Measurements from ENCODE around the gene NF1.
A peak's percentile ranks its signal among the peaks of the same experiment; 100 is the strongest.

The NF1 gene

DNA sequence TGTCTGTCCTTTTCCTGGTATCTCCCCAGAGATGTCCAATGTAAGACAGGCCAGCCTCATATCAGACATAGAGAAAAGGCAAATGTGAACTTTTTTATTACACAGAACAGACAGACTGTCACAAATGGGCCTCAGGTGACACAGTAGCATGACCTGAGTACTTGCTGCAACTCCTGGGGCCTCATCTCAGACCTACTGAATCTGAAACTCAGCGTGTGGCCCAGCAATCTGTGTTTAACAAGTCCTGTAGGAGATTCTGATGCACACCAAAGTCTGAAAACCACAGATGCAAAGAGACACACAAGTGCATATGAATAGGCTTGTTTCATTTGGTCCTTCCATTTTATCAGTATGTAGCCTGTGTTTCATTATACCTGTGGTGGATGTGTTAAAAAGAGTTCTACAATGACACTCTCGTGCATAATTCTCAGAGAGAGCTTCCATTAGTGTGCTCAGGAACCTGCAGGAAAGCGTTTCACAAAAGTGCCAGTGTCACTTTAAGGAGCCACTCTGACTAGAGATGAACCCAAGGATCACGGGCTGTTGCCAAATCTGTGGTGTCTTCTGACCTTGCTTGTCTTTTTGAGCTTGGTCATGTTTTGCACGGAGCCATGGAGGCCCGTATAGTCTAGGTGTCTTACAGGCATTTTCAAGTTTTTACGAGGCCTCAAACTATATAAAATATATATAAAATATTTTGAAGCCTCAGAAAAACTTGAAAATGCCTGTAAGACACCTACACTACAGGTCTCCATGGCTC is 33.8 kb upstream of the NF1 start:
- H3K27me3 ChIP-seq (ENCODE audit: control insufficient read depth, insufficient read depth, low read length): no peaks in the 10 kb centered on the region
- H3K27ac ChIP-seq (ENCODE audit: low read depth, low read length): no peak overlapping the region
- no peak overlapping the region for H3K9ac ChIP-seq (ENCODE audit: low read depth, low read length)
- no peaks in the 10 kb centered on the region for H3K9me3 ChIP-seq (ENCODE audit: control insufficient read depth, insufficient read depth, low read length)
- no peaks in the 10 kb centered on the region for H3K4me1 ChIP-seq (ENCODE audit: control insufficient read depth, insufficient read depth, low read length)
- H3K36me3 ChIP-seq (ENCODE audit: control insufficient read depth, insufficient read depth, low read length): no peaks in the 10 kb centered on the region
- H3K4me3 ChIP-seq (ENCODE audit: low read depth, low read length): no peak overlapping the region

DNA sequence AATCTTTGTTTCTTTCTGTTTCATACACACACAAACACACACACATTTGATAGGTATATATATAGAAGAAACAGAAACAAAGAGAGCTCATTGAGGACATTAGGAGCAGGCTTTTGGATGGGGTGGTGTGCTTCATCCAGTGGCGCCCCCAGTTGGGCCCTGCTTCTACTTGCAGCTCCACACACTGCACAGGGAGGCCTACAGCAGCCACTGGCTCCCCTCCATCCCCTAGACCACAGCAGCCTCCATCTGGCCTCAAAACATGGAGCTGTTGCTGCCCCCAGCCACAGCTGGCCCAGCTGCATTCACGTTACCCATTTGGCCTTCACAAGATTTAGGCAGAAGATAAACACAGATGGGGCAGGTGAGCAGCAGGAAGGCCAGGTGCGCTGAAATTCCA is 33.1 kb upstream of the NF1 start:
- H3K27ac ChIP-seq (ENCODE audit: low read depth, low read length): no peak overlapping the region
- H3K4me1 ChIP-seq (ENCODE audit: control insufficient read depth, insufficient read depth, low read length): no peaks in the 10 kb centered on the region
- H3K36me3 ChIP-seq (ENCODE audit: control insufficient read depth, insufficient read depth, low read length): no peaks in the 10 kb centered on the region
- no peaks in the 10 kb centered on the region for H3K9me3 ChIP-seq (ENCODE audit: control insufficient read depth, insufficient read depth, low read length)
- H3K27me3 ChIP-seq (ENCODE audit: control insufficient read depth, insufficient read depth, low read length): no peaks in the 10 kb centered on the region
- no peak overlapping the region for H3K9ac ChIP-seq (ENCODE audit: low read depth, low read length)
- H3K4me3 ChIP-seq (ENCODE audit: low read depth, low read length): no peak overlapping the region

DNA sequence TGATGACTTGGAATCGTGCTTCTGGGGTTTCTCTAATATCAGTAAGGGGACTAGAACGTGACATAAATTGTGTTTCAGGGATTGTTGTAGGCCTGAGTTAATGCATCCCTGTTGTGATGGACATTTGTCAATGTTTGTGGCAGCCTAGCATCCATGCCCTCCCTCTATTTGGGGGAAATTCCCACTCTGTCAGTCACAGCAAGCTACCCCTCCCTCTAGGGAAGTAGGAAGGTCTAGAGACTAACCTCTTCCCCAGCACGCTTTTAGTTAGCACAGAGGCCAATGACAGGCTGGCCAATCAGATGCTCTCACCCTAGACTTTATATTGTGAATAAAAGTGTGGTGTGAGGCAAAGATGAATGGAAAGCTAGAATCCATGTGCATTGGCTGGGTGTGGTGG is 32.4 kb upstream of the NF1 start:
- Histone ChIP-seq H3K36me3 (ENCODE audit: control insufficient read depth, insufficient read depth, low read length) (no peaks in the 10 kb centered on the region), H3K27ac (ENCODE audit: low read depth, low read length) (no peak overlapping the region), H3K4me1 (ENCODE audit: control insufficient read depth, insufficient read depth, low read length) (no peaks in the 10 kb centered on the region), H3K27me3 (ENCODE audit: control insufficient read depth, insufficient read depth, low read length) (no peaks in the 10 kb centered on the region), H3K9ac (ENCODE audit: low read depth, low read length) (no peak overlapping the region), H3K9me3 (ENCODE audit: control insufficient read depth, insufficient read depth, low read length) (no peaks in the 10 kb centered on the region), H3K4me3 (ENCODE audit: low read depth, low read length) (no peak overlapping the region)

DNA sequence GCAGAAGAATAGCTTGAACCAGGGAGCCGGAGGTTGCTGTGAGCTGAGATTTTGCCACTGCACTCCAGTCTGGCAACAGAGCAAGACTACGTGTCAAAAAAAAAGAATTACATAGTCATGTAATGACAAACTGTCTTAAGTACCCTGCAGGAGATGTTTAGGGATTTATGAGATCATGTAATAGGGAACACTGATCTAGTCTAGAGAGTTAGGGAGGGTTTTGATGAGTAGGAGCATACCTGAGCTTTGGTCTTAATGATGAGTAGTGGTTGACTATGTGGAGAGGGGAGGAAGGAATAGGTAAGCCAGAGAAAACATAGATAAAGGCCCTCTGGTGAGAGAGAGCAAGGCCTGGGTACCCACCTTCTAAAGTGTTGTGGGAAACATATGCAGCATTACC is 30.1 kb upstream of the NF1 start:
- Histone ChIP-seq H3K27ac (ENCODE audit: low read depth, low read length) (no peak overlapping the region), H3K4me3 (ENCODE audit: low read depth, low read length) (no peak overlapping the region), H3K36me3 (ENCODE audit: control insufficient read depth, insufficient read depth, low read length) (no peaks in the 10 kb centered on the region), H3K9me3 (ENCODE audit: control insufficient read depth, insufficient read depth, low read length) (no peaks in the 10 kb centered on the region), H3K9ac (ENCODE audit: low read depth, low read length) (no peak overlapping the region), H3K4me1 (ENCODE audit: control insufficient read depth, insufficient read depth, low read length) (no peaks in the 10 kb centered on the region), H3K27me3 (ENCODE audit: control insufficient read depth, insufficient read depth, low read length) (no peaks in the 10 kb centered on the region)

DNA sequence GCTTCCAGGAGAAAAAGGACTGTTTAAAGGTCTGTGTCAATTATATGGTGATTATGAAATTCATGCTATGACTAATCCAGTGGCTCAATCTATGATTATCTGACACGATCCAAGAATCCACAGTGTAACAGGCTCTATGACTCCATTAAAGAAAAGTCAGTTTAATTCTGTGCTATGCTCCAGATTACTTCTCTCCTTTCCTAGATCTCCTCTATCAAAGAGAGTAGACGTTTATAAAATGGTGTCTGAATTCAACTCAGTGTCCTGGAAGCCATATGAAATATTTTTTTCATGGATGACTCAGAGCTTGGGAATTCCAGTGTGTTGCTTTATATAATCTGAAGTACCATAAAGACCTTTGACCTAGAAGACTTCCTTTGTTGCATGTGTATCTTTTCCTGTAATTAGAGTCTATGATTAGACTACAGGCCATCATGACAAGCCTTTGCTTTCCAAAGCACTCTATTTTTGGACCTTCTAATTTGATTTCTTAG is 27.0 kb upstream of the NF1 start:
- H3K4me1 ChIP-seq (ENCODE audit: control insufficient read depth, insufficient read depth, low read length): peaks cover 7% of the 10 kb centered on the region
- no peaks in the 10 kb centered on the region for H3K9me3 ChIP-seq (ENCODE audit: control insufficient read depth, insufficient read depth, low read length)
- H3K27ac ChIP-seq (ENCODE audit: low read depth, low read length): no peak overlapping the region
- H3K4me3 ChIP-seq (ENCODE audit: low read depth, low read length): no peak overlapping the region
- H3K36me3 ChIP-seq (ENCODE audit: control insufficient read depth, insufficient read depth, low read length): no peaks in the 10 kb centered on the region
- H3K9ac ChIP-seq (ENCODE audit: low read depth, low read length): no peak overlapping the region
- no peaks in the 10 kb centered on the region for H3K27me3 ChIP-seq (ENCODE audit: control insufficient read depth, insufficient read depth, low read length)

DNA sequence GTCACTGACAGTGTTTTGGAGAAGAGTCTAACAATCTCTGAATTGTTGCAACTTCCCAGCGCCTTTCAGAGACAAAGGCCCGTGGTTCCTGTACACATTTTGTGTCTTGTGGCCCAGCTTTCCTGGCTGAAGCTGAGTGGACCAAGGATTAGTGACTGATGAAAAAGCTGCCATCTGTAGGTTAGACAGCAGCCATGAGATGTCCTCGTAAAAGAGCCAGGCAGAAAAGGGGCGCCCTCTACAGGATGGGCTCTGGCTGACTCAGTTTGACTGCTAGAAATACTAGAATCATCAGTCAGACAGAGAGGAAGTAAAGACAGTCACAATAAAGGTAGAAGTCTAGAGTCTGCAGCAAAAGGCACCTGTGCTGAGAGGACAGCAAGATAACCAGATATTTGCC is 26.5 kb upstream of the NF1 start:
- Histone ChIP-seq H3K27ac (ENCODE audit: low read depth, low read length) (no peak overlapping the region), H3K27me3 (ENCODE audit: control insufficient read depth, insufficient read depth, low read length) (no peaks in the 10 kb centered on the region), H3K36me3 (ENCODE audit: control insufficient read depth, insufficient read depth, low read length) (no peaks in the 10 kb centered on the region), H3K9me3 (ENCODE audit: control insufficient read depth, insufficient read depth, low read length) (no peaks in the 10 kb centered on the region), H3K4me1 (ENCODE audit: control insufficient read depth, insufficient read depth, low read length) (peaks cover 7% of the 10 kb centered on the region), H3K4me3 (ENCODE audit: low read depth, low read length) (no peak overlapping the region), H3K9ac (ENCODE audit: low read depth, low read length) (no peak overlapping the region)

DNA sequence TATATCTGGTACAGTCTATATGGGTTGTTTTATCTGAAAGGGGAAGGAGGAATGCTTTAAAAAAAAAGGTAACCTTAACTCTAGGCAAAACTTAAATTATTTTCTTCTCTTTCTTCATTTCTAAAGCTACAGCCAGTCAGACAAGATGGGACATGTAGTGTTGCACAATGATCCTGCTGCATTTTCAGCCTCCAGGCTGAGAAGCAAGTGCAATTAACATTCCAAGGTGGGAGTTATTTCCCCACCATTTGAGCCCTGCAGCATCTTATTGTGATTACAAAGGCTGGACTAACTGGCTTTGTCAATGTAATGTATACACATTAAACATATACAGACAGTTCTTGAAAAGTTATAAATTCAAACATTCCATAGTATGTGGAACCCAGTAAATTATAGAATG is 22.6 kb upstream of the NF1 start:
- Histone ChIP-seq H3K36me3 (ENCODE audit: control insufficient read depth, insufficient read depth, low read length) (no peaks in the 10 kb centered on the region), H3K4me3 (ENCODE audit: low read depth, low read length) (no peak overlapping the region), H3K27ac (ENCODE audit: low read depth, low read length) (no peak overlapping the region), H3K9ac (ENCODE audit: low read depth, low read length) (no peak overlapping the region), H3K9me3 (ENCODE audit: control insufficient read depth, insufficient read depth, low read length) (no peaks in the 10 kb centered on the region), H3K27me3 (ENCODE audit: control insufficient read depth, insufficient read depth, low read length) (no peaks in the 10 kb centered on the region), H3K4me1 (ENCODE audit: control insufficient read depth, insufficient read depth, low read length) (peaks cover 23% of the 10 kb centered on the region)

DNA sequence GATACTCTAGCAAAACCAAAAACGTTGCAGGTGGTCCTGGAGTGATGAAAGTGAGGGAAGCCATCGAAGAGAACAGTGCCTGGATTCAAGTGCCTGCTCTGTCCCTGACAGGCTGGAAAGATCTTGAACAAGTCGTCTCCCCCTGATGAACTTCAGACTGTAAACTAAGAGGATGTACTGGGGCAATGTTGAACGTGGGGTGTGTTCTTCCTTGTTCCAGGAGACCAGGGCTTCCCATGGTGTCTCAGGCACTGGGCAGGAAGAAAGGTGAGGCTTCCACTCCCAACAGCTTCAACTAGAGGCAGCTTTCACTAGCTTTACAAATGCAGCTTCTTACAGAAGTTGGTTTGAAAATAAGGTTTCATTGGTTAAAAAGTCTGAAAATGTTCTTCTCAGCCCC is 21.4 kb upstream of the NF1 start:
- H3K4me1 ChIP-seq (ENCODE audit: control insufficient read depth, insufficient read depth, low read length): peaks cover 23% of the 10 kb centered on the region
- no peak overlapping the region for H3K4me3 ChIP-seq (ENCODE audit: low read depth, low read length)
- no peaks in the 10 kb centered on the region for H3K36me3 ChIP-seq (ENCODE audit: control insufficient read depth, insufficient read depth, low read length)
- no peak overlapping the region for H3K9ac ChIP-seq (ENCODE audit: low read depth, low read length)
- H3K27me3 ChIP-seq (ENCODE audit: control insufficient read depth, insufficient read depth, low read length): no peaks in the 10 kb centered on the region
- no peaks in the 10 kb centered on the region for H3K9me3 ChIP-seq (ENCODE audit: control insufficient read depth, insufficient read depth, low read length)
- H3K27ac ChIP-seq (ENCODE audit: low read depth, low read length): no peak overlapping the region

DNA sequence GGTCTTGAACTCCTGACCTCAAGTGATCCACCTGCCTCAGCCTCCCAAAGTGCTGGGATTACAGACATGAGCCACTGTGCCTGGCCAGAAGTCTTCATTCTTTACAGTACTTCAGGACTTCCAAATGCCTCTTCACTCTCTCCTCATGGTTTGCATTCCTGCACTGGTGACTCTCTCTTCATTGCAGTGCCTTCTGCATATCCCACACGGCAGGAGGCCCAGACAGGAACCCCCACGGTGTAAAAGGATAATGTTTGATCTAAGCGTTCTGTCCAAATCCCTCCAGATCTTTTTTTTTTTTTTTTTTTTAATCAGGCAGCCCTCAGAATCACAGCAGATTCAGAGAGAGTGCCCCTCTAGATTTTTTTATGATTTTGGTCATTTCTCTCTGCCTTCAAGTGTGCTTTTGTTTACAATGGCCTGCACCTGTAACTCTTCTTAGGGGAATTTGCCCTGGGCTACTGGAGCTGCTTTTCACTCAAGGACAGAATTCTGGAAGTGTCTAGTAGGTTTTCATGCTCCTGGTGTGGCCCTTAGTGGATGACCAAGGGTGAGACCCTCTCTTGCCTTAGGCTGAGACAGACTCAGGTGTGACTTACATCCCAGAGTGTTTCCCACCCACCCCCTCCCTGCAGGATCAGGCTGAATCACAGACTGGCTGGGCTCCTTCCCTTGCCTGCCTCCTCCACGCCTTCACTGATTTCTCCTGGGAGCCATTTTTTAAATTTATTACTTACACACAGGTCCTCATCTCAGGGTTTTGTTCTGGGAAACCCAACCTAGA is 19.8 kb upstream of the NF1 start:
- H3K27me3 ChIP-seq (ENCODE audit: control insufficient read depth, insufficient read depth, low read length): no peaks in the 10 kb centered on the region

DNA sequence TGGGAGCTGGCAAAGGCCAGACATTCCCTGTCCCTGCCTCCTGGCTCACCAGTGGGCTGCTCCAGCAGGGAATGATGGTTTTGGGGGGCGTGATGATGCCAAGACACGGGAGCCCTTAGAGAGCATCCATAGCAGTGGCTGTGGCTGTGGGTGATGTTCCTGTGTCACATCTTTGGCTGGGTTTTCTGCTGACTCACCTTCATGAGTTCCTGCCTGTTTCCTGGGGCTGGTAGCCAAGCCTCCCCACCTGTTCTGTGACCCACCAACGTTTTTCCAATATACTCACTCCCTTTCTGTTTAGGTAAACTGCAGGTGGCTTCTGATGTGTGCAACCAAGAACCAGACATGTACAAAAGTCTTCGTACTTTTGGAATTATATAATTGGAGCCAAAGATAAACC is 16.5 kb upstream of the NF1 start:
- Histone ChIP-seq H3K27ac (ENCODE audit: low read depth, low read length) (no peak overlapping the region), H3K4me1 (ENCODE audit: control insufficient read depth, insufficient read depth, low read length) (peaks cover 19% of the 10 kb centered on the region), H3K4me3 (ENCODE audit: low read depth, low read length) (no peak overlapping the region), H3K9ac (ENCODE audit: low read depth, low read length) (no peak overlapping the region), H3K27me3 (ENCODE audit: control insufficient read depth, insufficient read depth, low read length) (no peaks in the 10 kb centered on the region), H3K9me3 (ENCODE audit: control insufficient read depth, insufficient read depth, low read length) (no peaks in the 10 kb centered on the region), H3K36me3 (ENCODE audit: control insufficient read depth, insufficient read depth, low read length) (no peaks in the 10 kb centered on the region)

More for the DNA sequence above, 19.8 kb upstream of the NF1 start:
- no peaks in the 10 kb centered on the region for H3K9me3 ChIP-seq (ENCODE audit: control insufficient read depth, insufficient read depth, low read length)
- peaks cover 26% of the 10 kb centered on the region for H3K4me1 ChIP-seq (ENCODE audit: control insufficient read depth, insufficient read depth, low read length)
- no peak overlapping the region for H3K4me3 ChIP-seq (ENCODE audit: low read depth, low read length)
- H3K27ac ChIP-seq (ENCODE audit: low read depth, low read length): peak overlapping the region; percentile 74
- H3K36me3 ChIP-seq (ENCODE audit: control insufficient read depth, insufficient read depth, low read length): no peaks in the 10 kb centered on the region
- H3K9ac ChIP-seq (ENCODE audit: low read depth, low read length): no peak overlapping the region; the same call in 1 of the 2 replicates

DNA sequence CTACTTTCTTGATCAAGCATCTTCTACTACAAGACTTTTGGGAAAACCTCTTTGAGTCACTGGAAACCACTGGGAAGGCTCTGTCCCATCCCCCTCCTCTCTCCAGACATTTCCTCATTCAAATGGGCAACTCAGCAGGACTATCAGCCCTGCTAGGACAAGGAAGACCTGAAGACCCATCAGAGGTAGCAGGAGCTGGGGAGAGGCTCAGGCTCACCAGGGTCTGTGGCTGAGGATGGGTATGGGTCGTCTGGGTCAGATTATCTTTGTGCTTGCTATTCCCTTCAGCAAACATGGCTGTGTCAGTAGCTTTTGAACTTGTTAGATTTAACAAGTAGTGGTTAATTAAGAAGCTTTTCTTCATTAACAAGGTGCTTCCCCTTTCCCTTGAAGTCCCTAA is 15.0 kb upstream of the NF1 start:
- H3K27me3 ChIP-seq (ENCODE audit: control insufficient read depth, insufficient read depth, low read length): no peaks in the 10 kb centered on the region

More for the DNA sequence above, 15.0 kb upstream of the NF1 start:
- Histone ChIP-seq H3K27ac (ENCODE audit: low read depth, low read length) (no peak overlapping the region), H3K4me3 (ENCODE audit: low read depth, low read length) (no peak overlapping the region), H3K9ac (ENCODE audit: low read depth, low read length) (no peak overlapping the region), H3K9me3 (ENCODE audit: control insufficient read depth, insufficient read depth, low read length) (no peaks in the 10 kb centered on the region), H3K4me1 (ENCODE audit: control insufficient read depth, insufficient read depth, low read length) (peaks cover 12% of the 10 kb centered on the region), H3K36me3 (ENCODE audit: control insufficient read depth, insufficient read depth, low read length) (no peaks in the 10 kb centered on the region)

All from HUES48 (cell line).